Neuronal stem cell (in vitro differentiated cells): ENCODE results near the gene IFNA1.

Experiments used
- DNase-seq: peaks from one replicate; pipeline ENCODE4 v3.0.0-alpha.2; 2013; ENCODE audit warnings: low spot score
- H2AFZ ChIP-seq: one replicate; pipeline ENCODE4 v1.6.1; 2013; ENCODE audit warnings: mild to moderate bottlenecking, low read length, inconsistent platforms
- H2AK5ac ChIP-seq: 2 replicates; pipeline ENCODE4 v1.6.1; 2013; ENCODE audit warnings: low read depth, mild to moderate bottlenecking, inconsistent platforms, low read length, moderate library complexity, mixed read lengths
- H2BK120ac ChIP-seq: 2 replicates; pipeline ENCODE4 v1.6.1; 2013; ENCODE audit warnings: low read depth, mild to moderate bottlenecking, inconsistent platforms, low read length, moderate library complexity, mixed read lengths
- H2BK12ac ChIP-seq: one replicate; pipeline ENCODE4 v1.6.1; 2013; ENCODE audit warnings: low read length, inconsistent platforms
- H2BK15ac ChIP-seq: 2 replicates; pipeline ENCODE4 v1.6.1; 2013; ENCODE audit warnings: mild to moderate bottlenecking, low read length, inconsistent platforms, mixed read lengths
- H2BK5ac ChIP-seq: one replicate; pipeline ENCODE4 v1.6.1; 2013; ENCODE audit warnings: inconsistent platforms, mild to moderate bottlenecking, low read length, moderate library complexity
- H3K14ac ChIP-seq: one replicate; pipeline ENCODE4 v1.6.1; 2013; ENCODE audit warnings: low read length, inconsistent platforms
- H3K18ac ChIP-seq: 2 replicates; pipeline ENCODE4 v1.6.1; 2013; ENCODE audit warnings: low read length, inconsistent platforms
- H3K23ac ChIP-seq: 2 replicates; pipeline ENCODE4 v1.6.1; 2013; ENCODE audit warnings: low read depth, mild to moderate bottlenecking, mixed read lengths, low read length, inconsistent platforms; ENCODE audit not compliant: poor library complexity
- H3K27ac ChIP-seq: replicated peaks from 3 replicates; pipeline ENCODE4 v1.5.1; 2013; ENCODE audit warnings: low read length, inconsistent platforms
- H3K27me3 ChIP-seq, 3 experiments: 2 replicates each; pipeline ENCODE4 v1.6.1; 2013; ENCODE audit warnings: low read length in 3 of 3, mild to moderate bottlenecking in 2 of 3, inconsistent platforms in 1 of 3, low read depth in 1 of 3, mixed read lengths in 1 of 3, moderate library complexity in 1 of 3; ENCODE audit not compliant: control insufficient read depth in 3 of 3, insufficient read depth in 3 of 3
- H3K36me3 ChIP-seq, 2 donors: replicated peaks in 1 of 2; 2 replicates each; pipeline ENCODE4 v1.6.1; 2013; ENCODE audit warnings: low read length in 2 of 2; ENCODE audit not compliant: control insufficient read depth in 2 of 2, insufficient read depth in 2 of 2
- H3K4ac ChIP-seq: 2 replicates; pipeline ENCODE4 v1.6.1; 2013; ENCODE audit warnings: inconsistent platforms, mild to moderate bottlenecking, low read length, moderate library complexity
- H3K4me1 ChIP-seq, 2 donors: 1 replicate in 1 of 2; 2 replicates in 1 of 2; pipeline ENCODE4 v1.6.1; 2013; ENCODE audit warnings: low read length in 2 of 2, low read depth in 1 of 2; ENCODE audit not compliant: control insufficient read depth in 2 of 2, insufficient read depth in 1 of 2
- H3K4me2 ChIP-seq: one replicate; pipeline ENCODE4 v1.6.1; 2013; ENCODE audit warnings: mild to moderate bottlenecking, low read length, inconsistent platforms; ENCODE audit not compliant: insufficient read depth, poor library complexity, severe bottlenecking
- H3K4me3 ChIP-seq, 2 donors: 2 replicates each; pipeline ENCODE4 v1.5.1; 2013; ENCODE audit warnings: low read length in 2 of 2, mild to moderate bottlenecking in 2 of 2, inconsistent platforms in 1 of 2, moderate library complexity in 1 of 2
- H3K79me1 ChIP-seq: one replicate; pipeline ENCODE4 v1.6.1; 2013; ENCODE audit warnings: low read depth, mild to moderate bottlenecking, inconsistent platforms, low read length, moderate library complexity
- H3K9ac ChIP-seq: one replicate; pipeline ENCODE4 v1.6.1; 2013; ENCODE audit warnings: mild to moderate bottlenecking, low read depth, low read length, inconsistent platforms; ENCODE audit not compliant: poor library complexity
- H3K9me3 ChIP-seq, 2 donors: replicated peaks in 1 of 2; 2 replicates each; pipeline versions ENCODE3 to v1.6.1; 2013; ENCODE audit warnings: low read length in 2 of 2, mild to moderate bottlenecking in 2 of 2, inconsistent platforms in 1 of 2, low read depth in 1 of 2, mixed read lengths in 1 of 2, moderate library complexity in 1 of 2; ENCODE audit not compliant: control insufficient read depth in 2 of 2, insufficient read depth in 1 of 2
- H4K8ac ChIP-seq: one replicate; pipeline ENCODE4 v1.6.1; 2013; ENCODE audit warnings: low read depth, mild to moderate bottlenecking, inconsistent platforms, low read length, moderate library complexity
- H4K91ac ChIP-seq: one replicate; pipeline ENCODE4 v1.6.1; 2013; ENCODE audit warnings: low read length, low read depth, mild to moderate bottlenecking, inconsistent platforms; ENCODE audit not compliant: poor library complexity
- WGBS, 2 donors: extraction: QIAGEN DNeasy Blood & Tissue Kit; methylation state at CpG; one replicate each; pipeline ENCODE4 v1.1.7; 2013; ENCODE audit warnings: missing lambda C conversion rate in 2 of 2, mixed read lengths in 1 of 2; ENCODE audit not compliant: insufficient read length in 2 of 2, insufficient replicate concordance in 1 of 2; ENCODE audit errors: extremely low coverage in 2 of 2; 5-methylcytosine and 5-hydroxymethylcytosine counted together

Gene IFNA1

DNA sequence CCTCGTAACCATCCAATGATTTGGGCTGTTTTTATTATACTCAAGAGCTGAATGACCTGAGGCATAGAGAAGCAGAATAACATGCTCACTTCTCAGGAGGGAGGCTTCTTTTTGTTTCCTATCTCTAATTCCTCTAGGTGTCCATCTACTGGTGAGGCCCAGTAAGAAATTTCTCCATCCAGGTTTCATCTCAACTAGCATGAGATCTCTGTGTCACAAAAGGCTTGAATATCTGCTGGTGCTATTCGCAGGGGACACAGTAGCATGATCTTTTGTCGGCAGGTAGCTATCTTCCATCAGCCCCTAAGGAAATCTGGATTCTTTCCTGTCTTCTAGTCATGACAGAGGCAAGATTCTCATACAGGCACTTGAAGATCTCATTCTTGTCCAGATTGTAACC, 33.0 kb downstream of the IFNA1 start:
- Histone ChIP-seq H3K4me2 (no peak overlapping the region), H3K27ac (no peak overlapping the region), H3K9ac (no peak overlapping the region), H3K4me3 (no peak overlapping the region), H3K27me3 (no peaks in the 10 kb centered on the region), H2BK12ac (no peak overlapping the region), H2AFZ (no peak overlapping the region), H3K4me1 (no peaks in the 10 kb centered on the region), H3K9me3 (no peaks in the 10 kb centered on the region), H3K79me1 (no peaks in the 10 kb centered on the region), H2AK5ac (no peak overlapping the region), H3K23ac (no peak overlapping the region), H4K8ac (no peak overlapping the region), H2BK15ac (no peak overlapping the region), H3K4ac (no peak overlapping the region), H4K91ac (no peak overlapping the region), H3K36me3 (no peaks in the 10 kb centered on the region), H3K14ac (no peak overlapping the region), H2BK120ac (no peak overlapping the region), H3K18ac (no peak overlapping the region), H2BK5ac (no peak overlapping the region)
- no CpG with 5 or more reads among the region's 3 CpGs for WGBS, 2 donors
- no peak for DNase-seq

DNA sequence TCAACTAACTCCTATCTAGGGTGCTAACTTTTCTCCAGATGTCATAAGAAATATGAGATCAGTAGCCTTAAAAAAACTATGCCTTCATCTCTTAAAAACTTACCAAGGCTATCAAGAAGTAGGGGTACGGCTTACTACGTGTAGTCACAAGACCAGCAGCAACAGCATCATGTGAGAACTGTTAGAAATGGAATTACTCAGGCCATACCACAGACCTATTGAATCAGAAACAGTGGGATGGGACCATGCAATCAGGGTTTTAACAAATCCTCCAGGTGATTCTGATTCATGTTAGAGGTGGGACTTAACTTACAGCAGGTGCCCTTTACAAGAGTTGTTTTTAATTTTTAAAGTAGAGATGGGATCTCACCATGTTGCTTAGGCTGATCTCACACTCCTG, 37.2 kb downstream of the IFNA1 start:
- no peak overlapping the region for H3K18ac ChIP-seq
- no peak overlapping the region for H3K23ac ChIP-seq
- H3K4me1 ChIP-seq, result no peaks in the 10 kb centered on the region
- no peak overlapping the region for H2AK5ac ChIP-seq
- H3K4me3 ChIP-seq, result no peak overlapping the region
- H4K91ac ChIP-seq, result no peak overlapping the region
- no peak overlapping the region for H3K27ac ChIP-seq
- H2AFZ ChIP-seq, result no peak overlapping the region
- no peak overlapping the region for H2BK12ac ChIP-seq
- H3K79me1 ChIP-seq, result no peaks in the 10 kb centered on the region
- no peak overlapping the region for H2BK120ac ChIP-seq
- H2BK15ac ChIP-seq, result no peak overlapping the region
- no peak overlapping the region for H4K8ac ChIP-seq
- H3K36me3 ChIP-seq, result no peaks in the 10 kb centered on the region
- H3K9ac ChIP-seq, result no peak overlapping the region
- H3K14ac ChIP-seq, result no peak overlapping the region
- no peaks in the 10 kb centered on the region for H3K27me3 ChIP-seq
- no peaks in the 10 kb centered on the region for H3K9me3 ChIP-seq
- WGBS, 2 donors, result no CpG with 5 or more reads among the region's 2 CpGs
- no peak overlapping the region for H3K4ac ChIP-seq
- no peak overlapping the region for H2BK5ac ChIP-seq
- no peak for DNase-seq
- H3K4me2 ChIP-seq, result no peak overlapping the region

DNA sequence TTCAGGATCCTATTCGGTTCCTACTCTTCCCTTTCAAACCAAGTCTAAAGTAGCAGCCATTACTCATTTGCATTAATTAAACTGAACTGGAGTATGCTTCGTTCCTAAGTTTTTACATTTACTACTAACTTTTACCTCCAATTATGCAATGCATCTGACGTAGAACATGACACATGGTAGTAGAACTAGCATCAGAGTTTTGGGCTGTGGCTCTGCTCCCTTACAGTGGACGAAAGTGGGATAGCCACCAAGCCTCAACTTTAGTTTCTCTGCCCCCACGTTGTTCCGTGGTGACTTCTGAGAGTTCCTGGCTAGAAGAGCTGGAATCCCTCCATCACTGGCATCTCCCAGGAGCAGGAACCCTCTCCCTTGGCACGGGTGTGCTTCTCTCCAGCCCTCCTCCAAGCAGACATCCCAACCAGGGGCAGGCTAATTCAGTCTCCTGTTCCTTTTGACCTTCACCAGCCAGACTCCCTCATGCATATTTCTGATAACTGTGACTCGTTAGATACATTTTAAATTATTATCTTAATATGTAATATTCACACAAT, 39.0 kb downstream of the IFNA1 start:
- Histone ChIP-seq H3K27ac (no peak overlapping the region), H2BK5ac (no peak overlapping the region), H3K9me3 (no peaks in the 10 kb centered on the region), H3K14ac (no peak overlapping the region), H3K23ac (no peak overlapping the region), H3K18ac (no peak overlapping the region), H2BK15ac (no peak overlapping the region), H3K79me1 (no peaks in the 10 kb centered on the region), H4K91ac (no peak overlapping the region), H3K4ac (no peak overlapping the region), H3K4me2 (no peak overlapping the region), H3K9ac (no peak overlapping the region), H4K8ac (no peak overlapping the region), H2BK120ac (no peak overlapping the region), H2AK5ac (no peak overlapping the region), H3K4me3 (no peak overlapping the region), H2BK12ac (no peak overlapping the region), H3K27me3 (no peaks in the 10 kb centered on the region), H3K4me1 (no peaks in the 10 kb centered on the region), H3K36me3 (no peaks in the 10 kb centered on the region), H2AFZ (no peak overlapping the region)
- WGBS, 2 donors, result no CpG with 5 or more reads among the region's 8 CpGs
- no peak for DNase-seq

DNA sequence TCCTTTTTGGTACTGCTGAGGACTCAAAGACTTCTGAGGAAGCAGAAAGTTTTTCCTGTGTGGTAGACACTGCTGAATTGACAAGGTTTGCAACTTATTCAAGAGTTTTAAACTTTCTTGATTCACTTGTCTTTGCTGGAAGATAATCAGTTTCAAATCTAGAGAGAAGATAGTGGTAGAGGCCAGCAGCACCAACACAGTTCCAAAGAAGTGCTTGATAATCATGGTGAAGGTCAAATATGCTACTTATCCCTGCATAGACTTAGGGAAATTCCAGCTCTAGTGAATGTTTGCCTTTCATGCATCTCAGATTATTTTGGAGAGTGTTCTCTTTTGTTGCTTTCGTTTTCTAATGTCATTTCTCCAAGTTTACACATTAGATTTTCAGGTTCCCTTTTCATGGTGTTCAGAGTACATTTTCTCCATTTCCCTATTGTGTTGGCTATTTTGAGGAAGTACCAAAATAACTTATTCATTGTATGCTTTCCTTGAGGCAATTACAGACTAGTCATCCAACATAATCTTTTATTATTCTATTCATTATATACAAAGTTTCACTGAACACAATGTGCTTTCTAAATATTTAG, 41.3 kb downstream of the IFNA1 start:
- Histone ChIP-seq H3K9ac (no peak overlapping the region), H2BK12ac (no peak overlapping the region), H4K8ac (no peak overlapping the region), H3K27me3 (no peaks in the 10 kb centered on the region), H3K79me1 (no peaks in the 10 kb centered on the region), H2AK5ac (no peak overlapping the region), H3K4me3 (no peak overlapping the region), H2BK15ac (no peak overlapping the region), H3K4me1 (no peaks in the 10 kb centered on the region), H3K36me3 (no peaks in the 10 kb centered on the region), H3K4me2 (no peak overlapping the region), H2AFZ (no peak overlapping the region), H2BK120ac (no peak overlapping the region), H3K18ac (no peak overlapping the region), H3K4ac (no peak overlapping the region), H4K91ac (no peak overlapping the region), H3K9me3 (no peaks in the 10 kb centered on the region), H3K14ac (no peak overlapping the region), H3K27ac (no peak overlapping the region), H2BK5ac (no peak overlapping the region), H3K23ac (no peak overlapping the region)
- no CpG with 5 or more reads among the region's 1 CpG for WGBS, 2 donors
- no peak for DNase-seq
